WTC11 (cell line): ENCODE data around the gene GTF2I.

Experiments
- CREM ChIP-seq: sonication (generic); formaldehyde crosslinking; IDR thresholded peaks from 2 replicates; pipeline ENCODE4 v1.8.1; 2022; ENCODE audit warnings: mild to moderate bottlenecking, missing genetic modification reagents, moderate library complexity
- ETV6 ChIP-seq: sonication (generic); formaldehyde crosslinking; IDR thresholded peaks from 2 replicates; pipeline ENCODE4 v1.8.1; 2022; ENCODE audit warnings: mild to moderate bottlenecking, missing genetic modification reagents
- NFE2L1 ChIP-seq: sonication (generic); formaldehyde crosslinking; IDR thresholded peaks from 2 replicates; pipeline ENCODE4 v1.8.1; 2023; ENCODE audit warnings: missing genetic modification reagents
- NFYB ChIP-seq: sonication (generic); formaldehyde crosslinking; conservative IDR thresholded peaks from 2 replicates; pipeline ENCODE4 v1.8.0; 2022; ENCODE audit warnings: low read depth, missing genetic modification reagents
- ZNF138 ChIP-seq: sonication (generic); formaldehyde crosslinking; conservative IDR thresholded peaks from 2 replicates; pipeline ENCODE4 v1.8.1; 2022; ENCODE audit warnings: mild to moderate bottlenecking, moderate library complexity, missing genetic modification reagents
- ZNF317 ChIP-seq: sonication (generic); formaldehyde crosslinking; IDR thresholded peaks from 2 replicates; pipeline ENCODE4 v1.8.1; 2023; ENCODE audit warnings: low read depth, mild to moderate bottlenecking, moderate library complexity, missing genetic modification reagents, borderline replicate concordance
- ZNF416 ChIP-seq: fragments of 250-450 bp; sonication (Bioruptor Pico); IDR thresholded peaks from 2 replicates; pipeline ENCODE4 v1.9.0; 2021; ENCODE audit warnings: mild to moderate bottlenecking, inconsistent platforms
- TF ChIP-seq, protein P1 (sequence below): fragments of 200-600 bp; IDR thresholded peaks from 2 replicates; pipeline ENCODE4 v1.8.0; 2022; ENCODE audit warnings: antibody characterized with exemption
- TF ChIP-seq, protein P2 (sequence below): fragments of 250-450 bp; sonication (Bioruptor Pico); conservative IDR thresholded peaks from 2 replicates; pipeline ENCODE4 v1.9.0; 2021; ENCODE audit warnings: mild to moderate bottlenecking
- TF ChIP-seq, protein P3 (sequence below): sonication (generic); formaldehyde crosslinking; IDR thresholded peaks from 2 replicates; pipeline ENCODE4 v1.8.0; 2022; ENCODE audit warnings: mild to moderate bottlenecking, missing genetic modification reagents

DNA sequence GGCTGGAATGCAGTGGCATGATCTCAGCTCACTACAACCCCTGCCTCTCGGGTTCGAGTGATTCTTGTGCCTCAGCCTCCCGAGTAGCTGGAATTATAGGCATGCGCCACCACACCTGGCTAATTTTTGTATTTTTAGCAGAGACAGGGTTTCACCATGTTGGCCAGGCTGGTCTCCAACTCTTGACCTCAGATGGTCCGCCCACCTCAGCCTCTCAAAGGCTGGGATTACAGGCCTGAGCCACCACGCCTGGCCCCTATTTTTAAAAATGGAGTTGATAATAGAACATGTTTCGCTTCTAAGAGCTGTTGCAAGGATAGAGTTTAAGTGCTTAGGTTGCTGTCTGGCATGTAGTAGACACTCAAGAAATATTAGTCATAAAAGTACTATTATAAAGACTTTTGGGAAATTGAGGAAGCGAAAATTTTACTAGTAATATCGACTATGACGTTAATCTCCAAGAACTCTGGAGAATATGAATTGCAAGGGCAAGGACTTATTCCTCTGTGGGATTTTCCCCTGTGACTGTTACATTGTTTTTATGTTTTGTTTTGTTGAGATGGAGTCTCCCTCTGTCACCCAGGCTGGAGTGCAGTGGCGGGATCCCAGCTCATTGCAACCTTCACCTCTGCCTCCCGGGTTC, 7.9 kb downstream of the GTF2I start:
- TF ChIP-seq, protein P1, sequence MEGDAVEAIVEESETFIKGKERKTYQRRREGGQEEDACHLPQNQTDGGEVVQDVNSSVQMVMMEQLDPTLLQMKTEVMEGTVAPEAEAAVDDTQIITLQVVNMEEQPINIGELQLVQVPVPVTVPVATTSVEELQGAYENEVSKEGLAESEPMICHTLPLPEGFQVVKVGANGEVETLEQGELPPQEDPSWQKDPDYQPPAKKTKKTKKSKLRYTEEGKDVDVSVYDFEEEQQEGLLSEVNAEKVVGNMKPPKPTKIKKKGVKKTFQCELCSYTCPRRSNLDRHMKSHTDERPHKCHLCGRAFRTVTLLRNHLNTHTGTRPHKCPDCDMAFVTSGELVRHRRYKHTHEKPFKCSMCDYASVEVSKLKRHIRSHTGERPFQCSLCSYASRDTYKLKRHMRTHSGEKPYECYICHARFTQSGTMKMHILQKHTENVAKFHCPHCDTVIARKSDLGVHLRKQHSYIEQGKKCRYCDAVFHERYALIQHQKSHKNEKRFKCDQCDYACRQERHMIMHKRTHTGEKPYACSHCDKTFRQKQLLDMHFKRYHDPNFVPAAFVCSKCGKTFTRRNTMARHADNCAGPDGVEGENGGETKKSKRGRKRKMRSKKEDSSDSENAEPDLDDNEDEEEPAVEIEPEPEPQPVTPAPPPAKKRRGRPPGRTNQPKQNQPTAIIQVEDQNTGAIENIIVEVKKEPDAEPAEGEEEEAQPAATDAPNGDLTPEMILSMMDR: no peak
- TF ChIP-seq, protein P2, sequence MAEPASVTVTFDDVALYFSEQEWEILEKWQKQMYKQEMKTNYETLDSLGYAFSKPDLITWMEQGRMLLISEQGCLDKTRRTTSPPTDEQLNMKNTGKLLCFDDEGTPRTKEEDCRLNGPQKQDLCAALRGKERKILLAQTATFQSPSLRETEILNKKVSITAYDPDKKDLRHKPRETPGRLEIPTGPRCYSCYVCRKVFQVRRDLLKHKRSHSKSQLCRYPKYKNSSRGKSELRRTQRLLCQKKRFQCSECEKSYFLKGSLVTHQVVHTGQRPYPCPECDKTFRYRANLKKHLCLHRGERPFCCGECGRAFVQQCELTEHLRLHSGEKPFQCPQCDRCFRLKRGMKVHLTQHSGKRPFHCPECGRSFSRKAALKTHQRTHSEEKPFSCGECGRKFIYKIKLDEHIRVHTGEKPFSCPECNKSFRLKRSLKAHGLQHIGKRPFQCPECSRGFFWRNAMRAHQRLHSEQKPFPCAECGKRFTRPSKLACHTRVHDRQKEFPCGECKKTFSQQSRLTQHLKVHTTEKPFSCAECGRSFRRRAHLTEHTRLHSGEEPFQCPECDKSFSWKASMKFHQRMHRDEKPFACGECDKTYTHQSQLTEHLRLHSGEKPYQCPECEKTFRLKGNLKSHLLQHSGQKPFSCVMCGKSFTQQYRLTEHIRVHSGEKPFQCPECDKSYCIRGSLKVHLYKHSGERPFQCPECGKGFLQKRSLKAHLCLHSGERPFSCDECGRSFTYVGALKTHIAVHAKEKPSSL: no peak
- TF ChIP-seq, protein P3, sequence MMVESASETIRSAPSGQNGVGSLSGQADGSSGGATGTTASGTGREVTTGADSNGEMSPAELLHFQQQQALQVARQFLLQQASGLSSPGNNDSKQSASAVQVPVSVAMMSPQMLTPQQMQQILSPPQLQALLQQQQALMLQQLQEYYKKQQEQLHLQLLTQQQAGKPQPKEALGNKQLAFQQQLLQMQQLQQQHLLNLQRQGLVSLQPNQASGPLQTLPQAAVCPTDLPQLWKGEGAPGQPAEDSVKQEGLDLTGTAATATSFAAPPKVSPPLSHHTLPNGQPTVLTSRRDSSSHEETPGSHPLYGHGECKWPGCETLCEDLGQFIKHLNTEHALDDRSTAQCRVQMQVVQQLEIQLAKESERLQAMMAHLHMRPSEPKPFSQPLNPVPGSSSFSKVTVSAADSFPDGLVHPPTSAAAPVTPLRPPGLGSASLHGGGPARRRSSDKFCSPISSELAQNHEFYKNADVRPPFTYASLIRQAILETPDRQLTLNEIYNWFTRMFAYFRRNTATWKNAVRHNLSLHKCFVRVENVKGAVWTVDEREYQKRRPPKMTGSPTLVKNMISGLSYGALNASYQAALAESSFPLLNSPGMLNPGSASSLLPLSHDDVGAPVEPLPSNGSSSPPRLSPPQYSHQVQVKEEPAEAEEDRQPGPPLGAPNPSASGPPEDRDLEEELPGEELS: no peak
- no peak for TF ChIP-seq ZNF138
- no peak for TF ChIP-seq ETV6 (CRISPR knock-in tag)
- no peak for TF ChIP-seq ZNF416
- TF ChIP-seq NFYB: no peak
- no peak for TF ChIP-seq CREM
- no peak for TF ChIP-seq NFE2L1 (CRISPR knock-in tag)
- no peak for TF ChIP-seq ZNF317
